Karpas-422 (cell line): ENCODE measurements around the gene ENPEP. TPM values are rescaled to one million over a fixed set of nuclear protein-coding genes. Genes with fewer than 3 reads are reported as not detected.

ENCODE experiments used
- DNase-seq: peaks from one replicate; pipeline ENCODE4 v3.0.0-alpha.2; 2015
- H2AFZ ChIP-seq: fragments of 200-600 bp; sonication (generic); 2 replicates; pipeline ENCODE4 v1.6.1; 2014; ENCODE audit warnings: antibody characterized with exemption, low read length, mixed read lengths
- H3K27ac ChIP-seq: fragments of 200-600 bp; sonication (generic); 2 replicates; pipeline ENCODE4 v1.5.1; 2014; ENCODE audit warnings: mild to moderate bottlenecking, low read length, moderate library complexity
- H3K27me3 ChIP-seq: fragments of 200-600 bp; sonication (generic); 2 replicates; pipeline ENCODE4 v1.6.1; 2014; ENCODE audit warnings: low read length, mixed read lengths
- H3K36me3 ChIP-seq: fragments of 200-600 bp; sonication (generic); 2 replicates; pipeline ENCODE4 v1.6.1; 2014; ENCODE audit warnings: low read length, mixed read lengths; ENCODE audit not compliant: insufficient read depth
- H3K4me1 ChIP-seq: fragments of 200-600 bp; sonication (generic); 2 replicates; pipeline ENCODE4 v1.6.1; 2014; ENCODE audit warnings: mild to moderate bottlenecking, low read length, mixed read lengths
- H3K4me2 ChIP-seq: fragments of 200-600 bp; sonication (generic); 2 replicates; pipeline ENCODE4 v1.6.1; 2014; ENCODE audit warnings: low read length, low read depth, mild to moderate bottlenecking; ENCODE audit not compliant: poor library complexity, severe bottlenecking
- H3K4me3 ChIP-seq: fragments of 200-600 bp; sonication (generic); 2 replicates; pipeline ENCODE4 v1.5.1; 2014; ENCODE audit warnings: mild to moderate bottlenecking, antibody characterized with exemption, low read length, mixed read lengths
- H3K79me2 ChIP-seq: fragments of 200-600 bp; sonication (generic); 2 replicates; pipeline ENCODE4 v1.6.1; 2014; ENCODE audit warnings: mild to moderate bottlenecking, low read length, mixed read lengths
- H3K9ac ChIP-seq: fragments of 200-600 bp; sonication (generic); 2 replicates; pipeline ENCODE4 v1.6.0; 2014; ENCODE audit warnings: low read length
- H3K9me2 ChIP-seq: fragments of 200-600 bp; sonication (generic), shearing (Covaris generic); replicated peaks from 2 replicates; pipeline ENCODE4 v1.6.0; 2014; ENCODE audit warnings: mild to moderate bottlenecking, low read length, moderate library complexity; ENCODE audit not compliant: insufficient read depth
- H3K9me3 ChIP-seq: fragments of 300-700, 200-600 bp; sonication (generic); 2 replicates; pipeline ENCODE4 v1.6.1; 2014; ENCODE audit warnings: low read length, mixed read lengths
- H4K20me1 ChIP-seq: fragments of 200-600 bp; sonication (generic); 2 replicates; pipeline ENCODE4 v1.6.1; 2014; ENCODE audit warnings: mild to moderate bottlenecking, antibody characterized with exemption, low read length, low read depth; ENCODE audit not compliant: insufficient read depth
- total RNA-seq: library from RNA; depleted of rRNA; stranded (reverse); fragments of >200 nt; shearing (Covaris generic); gene quantifications from 2 replicates; pipeline ENCODE4 v1.2.3, GENCODE V29; 2014; ENCODE audit warnings: low replicate concordance

ENPEP gene
- total RNA-seq, 1 experiment from 2014 or later = not detected

DNA sequence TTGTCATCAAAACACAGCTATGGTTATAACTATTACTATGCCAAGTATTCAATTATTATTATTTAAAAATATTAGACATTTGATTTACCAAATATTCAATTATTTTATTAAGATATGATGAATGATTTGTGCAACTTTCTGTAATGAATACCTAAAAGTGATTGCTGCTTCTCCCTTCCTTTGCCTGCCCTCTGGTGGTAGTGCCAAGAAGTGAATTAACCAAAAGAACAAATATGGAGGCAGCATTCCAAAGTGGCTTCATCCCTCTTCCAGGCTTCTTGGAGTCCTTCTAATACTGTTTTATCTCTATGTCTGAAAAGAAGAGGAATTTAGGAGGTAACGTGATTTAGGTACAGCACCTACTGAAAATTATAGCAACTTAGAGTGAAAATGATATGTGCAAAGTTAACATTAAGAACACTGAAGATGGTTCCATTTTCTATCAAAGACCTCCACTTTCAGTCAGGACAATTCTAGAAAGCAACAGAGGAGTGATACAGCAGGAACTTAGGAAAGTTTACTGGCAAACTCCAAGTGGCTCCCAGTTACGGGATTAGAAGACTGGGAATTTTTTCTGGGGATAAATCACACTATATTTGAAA lies 43.0 kb downstream of the ENPEP start:
- Histone ChIP-seq H3K9me2 (no peaks in the 10 kb centered on the region), H3K9ac (no peak overlapping the region)
- DNase-seq = peak; percentile 60

DNA sequence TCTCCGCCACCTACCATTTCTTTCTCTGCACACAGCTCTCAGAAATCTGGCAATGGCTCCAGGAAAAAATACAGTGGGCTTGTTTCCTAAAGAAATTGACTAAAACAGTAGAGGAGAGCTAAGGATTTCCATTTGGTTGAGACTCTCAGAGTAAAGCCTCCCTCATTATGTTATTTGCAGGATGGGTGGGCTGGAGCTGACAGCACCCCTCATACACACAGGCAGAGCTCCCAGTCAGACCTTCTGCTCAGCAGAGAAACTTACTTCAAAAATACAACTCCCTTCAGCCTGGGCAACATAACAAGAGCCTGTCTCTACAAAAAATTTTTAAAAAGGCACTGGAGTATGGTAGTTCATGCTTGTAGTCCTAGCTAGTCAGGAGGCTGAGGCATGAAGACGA lies 44.9 kb downstream of the ENPEP start:
- Histone ChIP-seq H3K27ac (no peak overlapping the region), H3K4me2 (no peak overlapping the region), H3K4me3 (no peak overlapping the region), H3K79me2 (no peaks in the 10 kb centered on the region), H3K9me2 (no peaks in the 10 kb centered on the region), H3K9me3 (no peaks in the 10 kb centered on the region), H2AFZ (no peak overlapping the region), H3K36me3 (no peaks in the 10 kb centered on the region), H4K20me1 (no peaks in the 10 kb centered on the region), H3K9ac (no peak overlapping the region), H3K27me3 (no peaks in the 10 kb centered on the region), H3K4me1 (peaks cover 13% of the 10 kb centered on the region)
- no peak for DNase-seq

More for the DNA sequence above, 43.0 kb downstream of the ENPEP start:
- no peaks in the 10 kb centered on the region for H3K9me3 ChIP-seq
- H2AFZ ChIP-seq = no peak overlapping the region
- no peaks in the 10 kb centered on the region for H3K27me3 ChIP-seq
- no peaks in the 10 kb centered on the region for H3K79me2 ChIP-seq
- no peak overlapping the region for H3K4me3 ChIP-seq
- H3K4me2 ChIP-seq = no peak overlapping the region
- H4K20me1 ChIP-seq = no peaks in the 10 kb centered on the region
- peaks cover 18% of the 10 kb centered on the region for H3K4me1 ChIP-seq
- H3K27ac ChIP-seq = no peak overlapping the region
- no peaks in the 10 kb centered on the region for H3K36me3 ChIP-seq

DNA sequence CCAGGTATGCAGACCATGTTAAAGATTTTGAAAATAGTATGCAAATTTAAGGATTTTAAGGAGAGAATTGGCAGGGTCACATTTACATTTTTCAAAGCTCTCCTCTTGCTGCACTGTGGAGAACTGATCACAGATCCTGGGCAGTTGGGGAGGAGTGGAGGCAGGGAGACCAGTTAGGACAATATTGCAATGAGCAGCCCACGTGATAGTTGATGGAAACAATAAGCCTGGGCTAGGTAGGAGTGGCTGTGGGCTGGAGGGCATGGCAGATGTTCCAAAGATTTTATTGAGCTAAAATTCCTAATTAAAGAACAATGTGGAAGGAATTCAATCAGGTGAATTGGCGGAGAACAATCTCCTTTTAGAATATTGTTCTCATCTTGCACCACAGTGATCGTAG lies 50.6 kb downstream of the ENPEP start:
- no peak overlapping the region for H2AFZ ChIP-seq
- H3K36me3 ChIP-seq = no peaks in the 10 kb centered on the region
- H3K9ac ChIP-seq = no peak overlapping the region
- H3K27me3 ChIP-seq = no peaks in the 10 kb centered on the region
- no peak for DNase-seq
- H3K79me2 ChIP-seq = no peaks in the 10 kb centered on the region
- H3K4me3 ChIP-seq = no peak overlapping the region
- no peaks in the 10 kb centered on the region for H4K20me1 ChIP-seq
- no peak overlapping the region for H3K4me2 ChIP-seq
- no peaks in the 10 kb centered on the region for H3K4me1 ChIP-seq
- H3K27ac ChIP-seq = no peak overlapping the region
- no peaks in the 10 kb centered on the region for H3K9me2 ChIP-seq
- H3K9me3 ChIP-seq = no peaks in the 10 kb centered on the region

DNA sequence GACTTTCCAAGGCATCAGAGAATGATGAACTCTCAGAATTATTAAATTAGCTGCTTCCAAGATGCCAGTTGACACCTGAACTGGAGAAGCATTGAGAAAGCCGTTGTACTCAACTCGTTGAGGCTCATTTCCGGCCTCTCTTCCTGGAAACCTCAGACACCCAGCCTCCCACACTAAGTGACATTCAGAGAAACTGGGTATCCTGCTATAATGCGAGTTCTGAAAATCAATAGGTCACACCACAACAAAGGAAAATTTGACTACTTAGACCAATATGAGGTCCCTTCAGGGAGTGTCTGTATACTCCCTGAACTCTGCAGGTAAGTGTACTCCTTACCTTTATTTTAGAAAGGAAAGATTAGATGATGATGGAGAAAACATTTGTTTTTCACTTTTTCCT lies 51.2 kb downstream of the ENPEP start:
- no peaks in the 10 kb centered on the region for H3K27me3 ChIP-seq
- no peaks in the 10 kb centered on the region for H3K9me2 ChIP-seq
- no peaks in the 10 kb centered on the region for H3K79me2 ChIP-seq
- no peaks in the 10 kb centered on the region for H3K36me3 ChIP-seq
- no peak overlapping the region for H3K4me3 ChIP-seq
- no peak for DNase-seq
- H3K4me1 ChIP-seq = no peaks in the 10 kb centered on the region
- H3K27ac ChIP-seq = no peak overlapping the region
- H2AFZ ChIP-seq = no peak overlapping the region
- H3K4me2 ChIP-seq = no peak overlapping the region
- H4K20me1 ChIP-seq = no peaks in the 10 kb centered on the region
- H3K9ac ChIP-seq = no peak overlapping the region
- H3K9me3 ChIP-seq = no peaks in the 10 kb centered on the region

DNA sequence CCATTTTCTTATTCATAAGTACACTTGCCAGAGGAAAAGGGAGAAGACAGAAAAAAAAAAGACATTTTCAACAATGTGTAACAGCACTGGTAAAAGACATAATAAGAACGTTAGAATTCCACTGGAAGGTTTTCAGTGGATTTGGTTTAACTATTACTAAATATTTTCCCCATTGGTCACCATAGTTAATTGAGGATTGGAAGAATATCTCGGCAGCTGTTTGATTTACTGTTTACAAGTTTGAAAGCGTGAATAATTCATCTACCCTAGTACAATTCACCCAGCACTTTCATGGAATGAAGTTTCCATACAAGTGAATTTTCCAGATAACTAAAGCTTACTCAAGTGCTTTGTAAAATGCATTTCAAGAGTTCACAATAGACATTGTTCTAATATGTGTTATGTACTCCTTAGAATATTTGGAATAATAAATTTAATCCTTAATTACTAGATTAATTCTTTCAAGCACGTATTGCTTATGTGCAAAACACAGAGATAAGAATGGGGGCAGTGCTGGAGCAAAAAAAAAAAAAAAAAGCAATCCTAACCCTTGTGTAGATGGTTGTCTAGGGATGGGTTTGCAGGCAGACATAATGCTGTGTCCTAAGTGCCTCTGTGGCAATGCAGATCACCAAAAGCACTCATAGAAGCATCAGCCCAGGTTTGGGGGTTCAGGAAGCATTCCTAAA lies 57.1 kb downstream of the ENPEP start:
- Histone ChIP-seq H3K4me1 (peaks cover 3% of the 10 kb centered on the region; the same call in 1 of the 2 replicates), H3K9ac (no peak overlapping the region), H3K4me2 (peak overlapping the region; percentile 32), H3K9me2 (no peaks in the 10 kb centered on the region), H3K4me3 (peak overlapping the region; percentile 16; the same call in 1 of the 2 replicates), H3K9me3 (no peaks in the 10 kb centered on the region), H3K36me3 (no peaks in the 10 kb centered on the region), H2AFZ (0 out of 2 replicates have a peak overlapping the region, but pooled peaks have one; percentile 26), H3K27me3 (no peaks in the 10 kb centered on the region), H4K20me1 (no peaks in the 10 kb centered on the region), H3K27ac (no peak overlapping the region), H3K79me2 (no peaks in the 10 kb centered on the region)
- DNase-seq = no peak

DNA sequence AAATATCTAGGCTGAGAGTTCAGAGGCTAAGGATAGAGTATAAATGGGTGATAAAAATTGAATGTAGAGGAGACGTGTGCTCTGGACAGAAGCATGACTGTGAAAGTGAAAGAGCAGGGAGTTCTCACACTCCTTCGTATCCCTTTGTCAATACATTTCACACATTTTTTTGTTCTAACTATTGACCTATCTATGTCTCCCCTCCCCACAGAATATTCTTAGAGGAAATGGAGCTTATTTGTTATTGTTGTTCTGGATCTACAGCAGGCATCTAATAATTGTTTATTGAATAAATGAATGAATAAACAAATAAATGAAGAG lies 57.6 kb downstream of the ENPEP start:
- Histone ChIP-seq H3K4me2 (peak overlapping the region; percentile 32), H3K9ac (no peak overlapping the region), H2AFZ (0 out of 2 replicates have a peak overlapping the region, but pooled peaks have one; percentile 26), H4K20me1 (no peaks in the 10 kb centered on the region), H3K36me3 (no peaks in the 10 kb centered on the region), H3K27ac (no peak overlapping the region), H3K4me1 (peaks cover 3% of the 10 kb centered on the region; the same call in 1 of the 2 replicates), H3K4me3 (peak overlapping the region; percentile 16; the same call in 1 of the 2 replicates), H3K9me2 (no peaks in the 10 kb centered on the region), H3K79me2 (no peaks in the 10 kb centered on the region), H3K27me3 (no peaks in the 10 kb centered on the region), H3K9me3 (no peaks in the 10 kb centered on the region)
- no peak for DNase-seq

DNA sequence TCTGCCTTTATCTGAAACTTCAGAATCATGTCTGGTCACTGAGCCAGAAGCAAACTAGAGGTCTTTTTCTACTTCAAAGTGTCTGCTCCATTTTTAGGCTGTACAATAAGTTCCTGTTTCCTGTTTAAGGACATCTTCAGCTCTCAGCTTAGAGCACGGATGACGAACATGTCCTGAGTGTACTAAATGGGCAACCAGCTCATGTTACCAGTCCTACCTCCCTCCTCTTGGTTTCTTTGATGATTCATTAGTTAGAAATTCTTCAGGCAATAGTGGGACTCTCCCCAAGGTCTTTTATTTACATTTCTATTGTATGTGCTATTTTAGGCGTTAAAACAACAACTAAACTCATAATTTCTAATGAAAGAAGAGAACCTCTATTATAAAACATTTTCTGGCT lies 58.0 kb downstream of the ENPEP start:
- no peaks in the 10 kb centered on the region for H3K9me2 ChIP-seq
- no peaks in the 10 kb centered on the region for H3K79me2 ChIP-seq
- 0 out of 2 replicates have a peak overlapping the region, but pooled peaks have one; percentile 26 for H2AFZ ChIP-seq
- no peak overlapping the region for H3K9ac ChIP-seq
- H3K4me3 ChIP-seq = no peak overlapping the region
- no peaks in the 10 kb centered on the region for H4K20me1 ChIP-seq
- no peak overlapping the region for H3K27ac ChIP-seq
- H3K36me3 ChIP-seq = no peaks in the 10 kb centered on the region
- peak; percentile 53 for DNase-seq
- peak overlapping the region; percentile 32 for H3K4me2 ChIP-seq
- no peaks in the 10 kb centered on the region for H3K27me3 ChIP-seq
- no peaks in the 10 kb centered on the region for H3K9me3 ChIP-seq
- peaks cover 3% of the 10 kb centered on the region; the same call in 1 of the 2 replicates for H3K4me1 ChIP-seq

DNA sequence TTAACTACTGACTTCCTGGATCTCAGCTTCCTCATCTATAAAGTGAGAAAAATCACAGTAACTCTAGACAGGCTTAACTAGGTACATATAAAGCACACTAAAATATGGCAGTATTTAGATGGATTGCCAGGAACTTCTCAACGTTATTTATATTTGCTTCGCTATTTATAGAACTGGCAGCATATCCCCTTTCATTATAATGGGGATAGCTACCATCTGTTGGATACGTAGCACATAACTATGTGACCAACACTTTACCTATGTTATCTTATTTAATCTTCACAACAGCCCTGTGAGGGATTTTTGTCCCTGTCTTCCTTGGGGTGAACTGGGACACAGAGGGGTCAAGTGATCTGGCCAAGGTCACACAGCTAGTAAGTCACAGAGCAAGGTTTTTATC lies 64.6 kb downstream of the ENPEP start:
- Histone ChIP-seq H3K27me3 (no peaks in the 10 kb centered on the region), H4K20me1 (no peaks in the 10 kb centered on the region), H3K4me2 (no peak overlapping the region), H3K27ac (no peak overlapping the region), H3K9me3 (no peaks in the 10 kb centered on the region), H3K9me2 (no peaks in the 10 kb centered on the region), H3K4me1 (no peaks in the 10 kb centered on the region), H3K79me2 (no peaks in the 10 kb centered on the region), H3K4me3 (no peak overlapping the region), H2AFZ (no peak overlapping the region), H3K9ac (no peak overlapping the region), H3K36me3 (no peaks in the 10 kb centered on the region)
- DNase-seq = no peak
